Measurements from ENCODE around the gene CRAT. TPM values are rescaled to one million over a fixed set of nuclear protein-coding genes. Genes with fewer than 3 reads are reported as not detected.

The CRAT gene
- total and polyA plus RNA-seq, 2 donors = 15.0 to 70.7 TPM

- no peaks in the 10 kb centered on the region for H3K4me1 ChIP-seq (ENCODE audit: insufficient read depth)
- no peak overlapping the region for H3K4me3 ChIP-seq (ENCODE audit: low read depth, low read length)
- H3K36me3 ChIP-seq (ENCODE audit: insufficient read depth) = peaks cover 7% of the 10 kb centered on the region
- DNase-seq (ENCODE audit: extremely low spot score) = no peak
- H3K27ac ChIP-seq (ENCODE audit: low read depth) = no peak overlapping the region
- WGBS = 93% methylated on average over 19 of the region's 19 CpGs
Observed at GRCh38 chr9:129068110-129068509, 42.5 kb downstream of the CRAT start.

- DNase-seq (ENCODE audit: extremely low spot score) = no peak
- H3K36me3 ChIP-seq (ENCODE audit: insufficient read depth) = peaks cover 15% of the 10 kb centered on the region
- no peaks in the 10 kb centered on the region for H3K4me1 ChIP-seq (ENCODE audit: insufficient read depth)
- H3K4me3 ChIP-seq (ENCODE audit: low read depth, low read length) = no peak overlapping the region
- WGBS = 96% methylated on average over 8 of the region's 8 CpGs
- no peak overlapping the region for H3K27ac ChIP-seq (ENCODE audit: low read depth)
Observed at GRCh38 chr9:129064499-129064908, 46.1 kb downstream of the CRAT start.

- H3K4me1 ChIP-seq (ENCODE audit: insufficient read depth) = no peaks in the 10 kb centered on the region
- no peak for DNase-seq (ENCODE audit: extremely low spot score)
- no peak overlapping the region for H3K27ac ChIP-seq (ENCODE audit: low read depth)
- H3K36me3 ChIP-seq (ENCODE audit: insufficient read depth) = peaks cover 15% of the 10 kb centered on the region
- WGBS = 94% methylated on average over 9 of the region's 9 CpGs
- H3K4me3 ChIP-seq (ENCODE audit: low read depth, low read length) = no peak overlapping the region
Observed at GRCh38 chr9:129063061-129063460, 47.5 kb downstream of the CRAT start.

- Histone ChIP-seq H3K27ac (ENCODE audit: low read depth) (no peak overlapping the region), H3K36me3 (ENCODE audit: insufficient read depth) (peaks cover 11% of the 10 kb centered on the region), H3K4me3 (ENCODE audit: low read depth, low read length) (no peak overlapping the region), H3K4me1 (ENCODE audit: insufficient read depth) (no peaks in the 10 kb centered on the region)
- WGBS = 92% methylated on average over 12 of the region's 12 CpGs
- DNase-seq (ENCODE audit: extremely low spot score) = no peak
Observed at GRCh38 chr9:129060991-129061390, 49.6 kb downstream of the CRAT start.

- Histone ChIP-seq H3K36me3 (ENCODE audit: insufficient read depth) (peaks cover 11% of the 10 kb centered on the region), H3K4me1 (ENCODE audit: insufficient read depth) (no peaks in the 10 kb centered on the region), H3K4me3 (ENCODE audit: low read depth, low read length) (no peak overlapping the region), H3K27ac (ENCODE audit: low read depth) (no peak overlapping the region)
- 95% methylated on average over 37 of the region's 37 CpGs for WGBS
- DNase-seq (ENCODE audit: extremely low spot score) = no peak
Observed at GRCh38 chr9:129059796-129060785, 50.5 kb downstream of the CRAT start.

GRCh38 chr9:129058965-129059795 lies 51.4 kb downstream of the CRAT start:
- H3K4me3 ChIP-seq (ENCODE audit: low read depth, low read length) = no peak overlapping the region
- no peak overlapping the region for H3K27ac ChIP-seq (ENCODE audit: low read depth)
- WGBS = 87% methylated on average over 21 of the region's 21 CpGs
- H3K36me3 ChIP-seq (ENCODE audit: insufficient read depth) = peaks cover 12% of the 10 kb centered on the region
- H3K4me1 ChIP-seq (ENCODE audit: insufficient read depth) = no peaks in the 10 kb centered on the region
- no peak for DNase-seq (ENCODE audit: extremely low spot score)

GRCh38 chr9:129054163-129054851 lies 56.3 kb downstream of the CRAT start:
- H3K36me3 ChIP-seq (ENCODE audit: insufficient read depth) = peaks cover 8% of the 10 kb centered on the region
- no peak overlapping the region for H3K27ac ChIP-seq (ENCODE audit: low read depth)
- 89% methylated on average over 5 of the region's 5 CpGs for WGBS

GRCh38 chr9:129053020-129053419 lies 57.6 kb downstream of the CRAT start:
- Histone ChIP-seq H3K4me3 (ENCODE audit: low read depth, low read length) (no peak overlapping the region), H3K4me1 (ENCODE audit: insufficient read depth) (no peaks in the 10 kb centered on the region), H3K27ac (ENCODE audit: low read depth) (no peak overlapping the region), H3K36me3 (ENCODE audit: insufficient read depth) (peaks cover 8% of the 10 kb centered on the region)
- WGBS = 88% methylated on average over 6 of the region's 6 CpGs
- DNase-seq (ENCODE audit: extremely low spot score) = no peak

More at GRCh38 chr9:129054163-129054851, 56.3 kb downstream of the CRAT start:
- DNase-seq (ENCODE audit: extremely low spot score) = no peak
- Histone ChIP-seq H3K4me3 (ENCODE audit: low read depth, low read length) (no peak overlapping the region), H3K4me1 (ENCODE audit: insufficient read depth) (no peaks in the 10 kb centered on the region)

GRCh38 chr9:129052592-129052991 lies 58.0 kb downstream of the CRAT start:
- peak; percentile 49 for DNase-seq (ENCODE audit: extremely low spot score)
- H3K27ac ChIP-seq (ENCODE audit: low read depth) = no peak overlapping the region
- H3K36me3 ChIP-seq (ENCODE audit: insufficient read depth) = peaks cover 8% of the 10 kb centered on the region
- 77% methylated on average over 8 of the region's 8 CpGs for WGBS
- H3K4me1 ChIP-seq (ENCODE audit: insufficient read depth) = no peaks in the 10 kb centered on the region
- H3K4me3 ChIP-seq (ENCODE audit: low read depth, low read length) = no peak overlapping the region

Other genes starting within 250 kb of the CRAT start
- 5.4 TPM for gene KYAT1, start 228.8 kb downstream of the CRAT start, total RNA-seq
- gene KYAT1, start 228.8 kb downstream of the CRAT start, polyA plus RNA-seq = 7.8 TPM
- gene LRRC8A, start 228.7 kb downstream of the CRAT start, total RNA-seq = 17.1 TPM
- 62.3 TPM for gene LRRC8A, start 228.7 kb downstream of the CRAT start, polyA plus RNA-seq
- gene PHYHD1, start 189.8 kb downstream of the CRAT start, total RNA-seq = 16.8 TPM
- 34.8 TPM for gene PHYHD1, start 189.8 kb downstream of the CRAT start, polyA plus RNA-seq
- 11.3 TPM for gene DOLK, start 163.2 kb downstream of the CRAT start, total RNA-seq
- 16.4 TPM for gene DOLK, start 163.2 kb downstream of the CRAT start, polyA plus RNA-seq
- gene NUP188, start 163.1 kb downstream of the CRAT start, total RNA-seq = 43.1 TPM
- 20.3 TPM for gene NUP188, start 163.1 kb downstream of the CRAT start, polyA plus RNA-seq
- gene SH3GLB2, start 82.5 kb downstream of the CRAT start, total RNA-seq = 49.6 TPM
- 119 TPM for gene SH3GLB2, start 82.5 kb downstream of the CRAT start, polyA plus RNA-seq
- gene MIGA2, start 74.2 kb downstream of the CRAT start, total RNA-seq = 16.4 TPM
- gene MIGA2, start 74.2 kb downstream of the CRAT start, polyA plus RNA-seq = 34.5 TPM
- 9.0 TPM for gene DOLPP1, start 29.7 kb downstream of the CRAT start, total RNA-seq
- gene DOLPP1, start 29.7 kb downstream of the CRAT start, polyA plus RNA-seq = 10.5 TPM
- gene PTPA, start 622 bp upstream of the CRAT start, total RNA-seq = 48.5 TPM
- gene PTPA, start 622 bp upstream of the CRAT start, polyA plus RNA-seq = 125 TPM
- 15.2 TPM for gene IER5L, start 67.5 kb upstream of the CRAT start, total RNA-seq
- 13.3 TPM for gene IER5L, start 67.5 kb upstream of the CRAT start, polyA plus RNA-seq